HepG2 (cell line): ENCODE data around the gene SRR. TPM values are rescaled to one million over a fixed set of nuclear protein-coding genes. Genes with fewer than 3 reads are reported as not detected.

ENCODE experiments used
- ATAC-seq: fragments of 200-7000 bp; cut with Tn5 transposase; 3 replicates; pipeline ENCODE4 v1.9.1; 2020; ENCODE audit warnings: mild to moderate bottlenecking, moderate library complexity
- BruUV-seq: library from RNA; stranded (reverse); fragments of 400-500 nt; replicated peaks from 2 replicates; lab custom pipeline; 2021; lab: Mats Ljungman, UMichigan
- CTCF ChIA-PET: fragments of 300-600 bp; formaldehyde crosslinking; extraction: SDS; loops from one replicate; lab custom pipeline; 2021; ENCODE audit warnings: low total read pairs, inconsistent platforms, low intra/inter-chr PET ratio; lab: Yijun Ruan, JAX
- POLR2A ChIA-PET: fragments of 350-600 bp; sonication (Branson Sonifier 250); formaldehyde crosslinking; loops from one replicate; lab custom pipeline; 2020; ENCODE audit warnings: antibody characterized with exemption, inconsistent platforms; lab: Yijun Ruan, JAX
- DNase-seq: peaks from one replicate; pipeline ENCODE4 v3.0.0-alpha.2; 2015; ENCODE audit warnings: low spot score
- FAIRE-seq: peaks from 3 replicates; lab custom pipeline; 2011; peaks lifted over from hg19 to GRCh38; lab: Jason Lieb, UNC
- H2AFZ ChIP-seq: one replicate; pipeline ENCODE4 v1.6.1; 2011; ENCODE audit warnings: low read length, inconsistent platforms
- H3K27ac ChIP-seq: fragments of 300-600 bp; 3 replicates; pipeline ENCODE4 v1.8.0; 2011; ENCODE audit warnings: mixed run types, mild to moderate bottlenecking, mixed read lengths, low read length, inconsistent platforms; ENCODE audit not compliant: insufficient read depth; ENCODE audit errors: extremely low read length
- H3K27me3 ChIP-seq, 2 experiments: fragments of 200-600 bp in 1 of 2; 2 replicates in 1 of 2; 3 replicates in 1 of 2; pipeline versions ENCODE4 v1.6.0 to v1.8.0; 2011; ENCODE audit warnings: low read length in 2 of 2, mild to moderate bottlenecking in 2 of 2, moderate library complexity in 2 of 2, inconsistent platforms in 1 of 2; ENCODE audit not compliant: insufficient read depth in 2 of 2, control insufficient read depth in 1 of 2
- H3K36me3 ChIP-seq, 2 experiments: fragments of 200-600 bp in 1 of 2; replicated peaks in 1 of 2; 2 replicates in 1 of 2; 3 replicates in 1 of 2; pipeline versions ENCODE4 v1.5.1 to v1.8.0; 2011; ENCODE audit warnings: low read length in 2 of 2, inconsistent platforms in 1 of 2; ENCODE audit not compliant: insufficient read depth in 2 of 2, control insufficient read depth in 1 of 2
- H3K4me1 ChIP-seq: 2 replicates; pipeline ENCODE4 v1.5.1; 2012; ENCODE audit warnings: low read length, inconsistent platforms; ENCODE audit not compliant: insufficient read depth
- H3K4me2 ChIP-seq: 2 replicates; pipeline ENCODE4 v1.6.0; 2011; ENCODE audit warnings: low read depth, low read length, inconsistent platforms
- H3K4me3 ChIP-seq, 3 experiments: fragments of 200-600 bp in 1 of 3; sonication (generic), shearing (Covaris generic) in 1 of 3; replicated peaks in 1 of 3; 2 replicates each; pipeline ENCODE4 v1.5.1; 2011 to 2016; ENCODE audit warnings: low read length in 3 of 3, inconsistent platforms in 2 of 3, low read depth in 2 of 3, mild to moderate bottlenecking in 2 of 3, control low read depth in 1 of 3, mixed read lengths in 1 of 3; ENCODE audit not compliant: insufficient read depth in 1 of 3
- H3K79me2 ChIP-seq: one replicate; pipeline ENCODE4 v1.6.1; 2011; ENCODE audit warnings: low read length, inconsistent platforms; ENCODE audit not compliant: insufficient read depth
- H3K9ac ChIP-seq: 2 replicates; pipeline ENCODE4 v1.6.0; 2011; ENCODE audit warnings: mild to moderate bottlenecking, low read depth, low read length, inconsistent platforms; ENCODE audit not compliant: insufficient read depth
- H3K9me3 ChIP-seq: 2 replicates; pipeline ENCODE4 v1.5.1; 2012; ENCODE audit warnings: mild to moderate bottlenecking, low read length
- H4K20me1 ChIP-seq: 2 replicates; pipeline ENCODE4 v1.6.0; 2011; ENCODE audit warnings: inconsistent platforms, mild to moderate bottlenecking, low read length, moderate library complexity; ENCODE audit not compliant: insufficient read depth
- AGO2 ChIP-seq: fragments of 200-400 bp; formaldehyde crosslinking; optimal IDR thresholded peaks from 2 replicates; pipeline ENCODE3; 2017; ENCODE audit warnings: mild to moderate bottlenecking, low read depth, low read length, moderate library complexity
- FLYWCH1 ChIP-seq: sonication (generic); formaldehyde crosslinking; IDR thresholded peaks from 2 replicates; pipeline ENCODE4 v1.8.1; 2023; ENCODE audit warnings: mild to moderate bottlenecking, missing genetic modification reagents
- PRMT3 ChIP-seq: sonication (generic); formaldehyde crosslinking; IDR thresholded peaks from 2 replicates; pipeline ENCODE4 v1.8.1; 2022; ENCODE audit warnings: low read depth, mild to moderate bottlenecking, moderate library complexity, missing genetic modification reagents, borderline replicate concordance
- SIN3B ChIP-seq: fragments of 150-350 bp; IDR thresholded peaks from 2 replicates; pipeline ENCODE4 v1.6.1; 2014; ENCODE audit warnings: low read length
- ZFP36 ChIP-seq: fragments of 150-350 bp; IDR thresholded peaks from 2 replicates; pipeline ENCODE4 v1.6.1; 2018; ENCODE audit warnings: borderline replicate concordance, low read length, low read depth; ENCODE audit not compliant: partially characterized antibody
- ZNF460 ChIP-seq: sonication (generic); formaldehyde crosslinking; IDR thresholded peaks from 2 replicates; pipeline ENCODE4 v1.5.1; 2020; ENCODE audit warnings: missing genetic modification reagents, mild to moderate bottlenecking, borderline replicate concordance
- WGBS: methylation state at CpG from one replicate; pipeline ENCODE4 v1.1.6; 2017; ENCODE audit warnings: low lambda C conversion rate; 5-methylcytosine and 5-hydroxymethylcytosine counted together
- in situ Hi-C: cut with HindIII; loops from 2 replicates; pipeline ENCODE4 v1.10.0; 2017; ENCODE audit warnings: low pct_unique_long_range_greater_than_20kb; ENCODE audit not compliant: extremely low pct_ligation_motif_present
- intact Hi-C: fragments of 100-400 bp; cut with micrococcal nuclease; formaldehyde crosslinking; loops from one replicate; pipeline ENCODE4 v1.10.0; 2022; ENCODE audit not compliant: unreplicated experiment
- polyA plus RNA-seq, 8 experiments: library from polyadenylated mRNA; depleted of rRNA in 3 of 8; stranded (reverse) in 7 of 8; unstranded in 1 of 8; fragments of >200 nt; fragmentation: Illumina TruSeq in 4 of 8; extraction: Trizol in 4 of 8; gene quantifications; 2 replicates each; pipeline versions ENCODE4 v1.2.1 to v1.2.3, GENCODE V29; 2011 to 2016; ENCODE audit warnings: low read depth in 4 of 8, missing spikeins in 1 of 8, mixed read lengths in 1 of 8; ENCODE audit not compliant: insufficient read depth in 1 of 8
- total RNA-seq, 5 experiments: library from RNA; depleted of rRNA; stranded (reverse); fragments of >200 nt; fragmentation: Illumina TruSeq; extraction: Trizol; gene quantifications; 2 replicates each; pipeline ENCODE4 v1.2.3, GENCODE V29; 2016; ENCODE audit warnings: low read depth in 1 of 5

Gene SRR
- total and polyA plus RNA-seq, 2 of the 13 experiments (the other 11 are each of a cell fraction or from before 2014, with no cell fraction given) = 3.6 to 7.8 TPM

GRCh38 chr17:2363851-2364762 lies 60.4 kb downstream of the SRR start:
- Histone ChIP-seq H3K9ac (no peak overlapping the region), H3K79me2 (no peaks in the 10 kb centered on the region), H3K4me3 (no peak overlapping the region), H3K36me3 (peaks cover 16 to 30% of the 10 kb centered on the region in 2 experiments; a peak in 3 of 5 replicates), H4K20me1 (no peaks in the 10 kb centered on the region), H2AFZ (no peak overlapping the region), H3K27ac (no peak overlapping the region), H3K9me3 (no peaks in the 10 kb centered on the region)
- WGBS = 98% methylated on average over 8 of the region's 26 CpGs
- no TSS peak for BruUV-seq
- DNase-seq (no peak), FAIRE-seq (no peak), ATAC-seq (no peak)
- intact Hi-C loops = no loop called here
- in situ Hi-C loops = no loop called here
- CTCF ChIA-PET = no interaction called here
- TF ChIP-seq ZFP36 (no peak), SIN3B (no peak), FLYWCH1 (CRISPR knock-in tag) (no peak), ZNF460 (CRISPR knock-in tag) (no peak)
- TF ChIP-seq, all 625 proteins: peak for 0
- POLR2A ChIA-PET = no interaction called here
- H3K4me1 ChIP-seq = no peaks in the 10 kb centered on the region
- H3K4me2 ChIP-seq = no peak overlapping the region
- no peaks in the 10 kb centered on the region for H3K27me3 ChIP-seq

GRCh38 chr17:2364763-2365116 lies 61.0 kb downstream of the SRR start:
- H2AFZ ChIP-seq = no peak overlapping the region
- no peaks in the 10 kb centered on the region for H3K9me3 ChIP-seq
- CTCF ChIA-PET = no interaction called here
- no peak overlapping the region for H3K4me2 ChIP-seq
- DNase-seq = no peak
- POLR2A ChIA-PET = no interaction called here
- no peaks in the 10 kb centered on the region for H3K79me2 ChIP-seq
- 90% methylated on average over 3 of the region's 12 CpGs for WGBS
- TF ChIP-seq PRMT3 (no peak), AGO2 (peak; percentile 32)
- no peak for FAIRE-seq
- no peak overlapping the region for H3K27ac ChIP-seq
- in situ Hi-C loops = no loop called here
- no peaks in the 10 kb centered on the region for H4K20me1 ChIP-seq
- ATAC-seq = no peak
- BruUV-seq = no TSS peak
- H3K36me3 ChIP-seq = peaks cover 16 to 30% of the 10 kb centered on the region in 2 experiments; a peak in 3 of 5 replicates
- intact Hi-C loops = no loop called here
- H3K27me3 ChIP-seq = no peaks in the 10 kb centered on the region
- H3K4me3 ChIP-seq = no peak overlapping the region
- no peak overlapping the region for H3K9ac ChIP-seq
- no peaks in the 10 kb centered on the region for H3K4me1 ChIP-seq
